B cell (primary cell): ENCODE measurements around the gene SUGCT.
"Not testable (repeated sequence)": the region's sequence is repeated elsewhere in the genome, so short reads cannot be mapped to it uniquely, and the experiment has no call there.

ENCODE experiments used
- CTCF ChIP-seq: fragments of 200-600 bp; IDR thresholded peaks from one replicate; pipeline ENCODE4 v1.8.0; 2022; ENCODE audit warnings: antibody characterized with exemption, mild to moderate bottlenecking
- EZH2 ChIP-seq: IDR thresholded peaks from 2 replicates; pipeline ENCODE4 v1.6.1; 2012; ENCODE audit warnings: borderline replicate concordance, low read depth, mild to moderate bottlenecking, moderate library complexity, low read length; ENCODE audit not compliant: insufficient read depth, poor library complexity, severe bottlenecking

GRCh38 chr7:40650903-40651302 is 516.1 kb downstream of the SUGCT start:
- not testable (repeated sequence) for TF ChIP-seq CTCF, EZH2
